Smooth muscle cell (in vitro differentiated cells): ENCODE measurements around the gene MUL1. TPM values are rescaled to one million over a fixed set of nuclear protein-coding genes. Genes with fewer than 3 reads are reported as not detected.

Source experiments
- DNase-seq: peaks from one replicate; lab custom pipeline; 2025; ENCODE audit not compliant: unreplicated experiment; lab: John Stamatoyannopoulos, UW
- H2AFZ ChIP-seq: fragments of 200-600 bp; sonication (generic); 2 replicates; pipeline ENCODE4 v1.6.0; 2016; ENCODE audit warnings: antibody characterized with exemption, low read depth, mild to moderate bottlenecking
- H3F3A ChIP-seq: fragments of 200-600 bp; sonication (generic); 2 replicates; pipeline ENCODE4 v1.6.0; 2017; ENCODE audit warnings: antibody characterized with exemption, low read depth
- H3K27ac ChIP-seq: fragments of 200-600 bp; sonication (generic); 2 replicates; pipeline ENCODE4 v1.5.1; 2016; ENCODE audit warnings: low read depth, mild to moderate bottlenecking
- H3K27me3 ChIP-seq: fragments of 200-600 bp; sonication (generic); 2 replicates; pipeline ENCODE4 v1.6.1; 2016; ENCODE audit warnings: low read depth, mild to moderate bottlenecking
- H3K36me3 ChIP-seq: fragments of 200-600 bp; sonication (generic); 2 replicates; pipeline ENCODE4 v1.5.1; 2016; ENCODE audit warnings: low read depth
- H3K4me1 ChIP-seq: fragments of 200-600 bp; sonication (generic); 2 replicates; pipeline ENCODE4 v1.5.1; 2016; ENCODE audit warnings: low read depth
- H3K4me2 ChIP-seq: fragments of 200-600 bp; sonication (generic); 2 replicates; pipeline ENCODE4 v1.6.0; 2016; ENCODE audit warnings: mild to moderate bottlenecking
- H3K4me3 ChIP-seq: fragments of 200-600 bp; sonication (generic); 2 replicates; pipeline ENCODE4 v1.5.1; 2016; ENCODE audit warnings: mild to moderate bottlenecking
- H3K79me2 ChIP-seq: fragments of 200-600 bp; sonication (generic); 2 replicates; pipeline ENCODE4 v1.6.0; 2016; ENCODE audit warnings: low read depth, mild to moderate bottlenecking
- H3K9ac ChIP-seq: fragments of 200-600 bp; sonication (generic); 2 replicates; pipeline ENCODE4 v1.6.0; 2016; ENCODE audit warnings: low read depth
- H3K9me3 ChIP-seq: fragments of 200-600 bp; sonication (generic); replicated peaks from 2 replicates; pipeline ENCODE4 v1.5.1; 2016; ENCODE audit warnings: low read depth
- H4K20me1 ChIP-seq: fragments of 200-600 bp; sonication (generic); 2 replicates; pipeline ENCODE4 v1.6.0; 2016; ENCODE audit warnings: low read depth
- WGBS: methylation state at CpG from one replicate; pipeline ENCODE4 v1.1.7; 2016; ENCODE audit warnings: low lambda C conversion rate; 5-methylcytosine and 5-hydroxymethylcytosine counted together
- polyA plus RNA-seq: library from polyadenylated mRNA; unstranded; fragments of >200 nt; fragmentation: Nextera tagmentation; extraction: Ambion mirVana; gene quantifications from 2 replicates; pipeline ENCODE4 v1.2.1, GENCODE V29; 2016
- total RNA-seq: library from RNA; depleted of rRNA; stranded (reverse); fragments of >200 nt; gene quantifications from 2 replicates; pipeline ENCODE4 v1.2.3, GENCODE V29; 2014
- TF ChIP-seq, protein P1 (sequence below): fragments of 200-600 bp; sonication (generic); IDR thresholded peaks from 2 replicates; pipeline ENCODE4 v1.5.1; 2017; ENCODE audit warnings: borderline replicate concordance, mild to moderate bottlenecking, antibody characterized with exemption; ENCODE audit not compliant: insufficient read depth, poor library complexity, severe bottlenecking

Gene MUL1
- total and polyA plus RNA-seq, 2 experiments from 2014 or later = 38.7 to 42.4 TPM

DNA sequence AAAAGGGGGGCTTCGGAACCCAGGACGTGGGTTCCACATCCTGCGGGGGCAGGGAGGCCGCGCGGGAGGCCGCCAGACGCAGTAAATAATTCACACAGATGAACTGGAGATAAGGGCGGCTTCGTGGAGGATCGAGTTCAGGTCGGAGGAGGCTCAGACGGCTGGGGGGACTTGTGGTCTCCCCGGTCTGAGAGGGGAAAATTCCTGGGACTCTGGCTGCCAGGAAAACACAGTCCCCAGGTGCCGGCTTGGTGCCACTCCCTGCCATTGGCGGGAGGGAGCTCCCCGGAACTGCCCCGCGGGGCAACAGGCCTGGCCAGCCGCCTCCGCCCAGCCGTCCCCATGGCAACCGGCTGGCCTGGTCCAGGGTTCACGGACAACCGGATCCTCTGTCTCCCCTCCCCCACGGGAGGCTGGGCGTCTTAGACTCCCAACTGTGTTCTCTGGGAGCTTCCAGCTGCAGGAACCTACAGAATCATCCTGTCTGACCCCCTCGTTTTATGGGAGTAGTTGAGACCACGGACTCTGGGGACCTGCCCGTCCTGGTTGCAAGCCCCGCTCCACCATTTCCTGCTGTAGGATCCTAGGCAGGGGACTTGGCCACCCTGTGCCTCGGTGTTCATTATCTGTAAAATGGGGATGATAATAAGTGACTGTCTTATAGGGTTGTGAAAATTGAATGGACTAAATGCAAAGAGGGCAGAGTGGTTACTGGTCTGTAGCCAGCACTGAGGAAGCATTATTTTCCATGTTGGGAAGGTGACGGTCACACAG is 31.5 kb downstream of the MUL1 start:
- TF ChIP-seq, protein P1, sequence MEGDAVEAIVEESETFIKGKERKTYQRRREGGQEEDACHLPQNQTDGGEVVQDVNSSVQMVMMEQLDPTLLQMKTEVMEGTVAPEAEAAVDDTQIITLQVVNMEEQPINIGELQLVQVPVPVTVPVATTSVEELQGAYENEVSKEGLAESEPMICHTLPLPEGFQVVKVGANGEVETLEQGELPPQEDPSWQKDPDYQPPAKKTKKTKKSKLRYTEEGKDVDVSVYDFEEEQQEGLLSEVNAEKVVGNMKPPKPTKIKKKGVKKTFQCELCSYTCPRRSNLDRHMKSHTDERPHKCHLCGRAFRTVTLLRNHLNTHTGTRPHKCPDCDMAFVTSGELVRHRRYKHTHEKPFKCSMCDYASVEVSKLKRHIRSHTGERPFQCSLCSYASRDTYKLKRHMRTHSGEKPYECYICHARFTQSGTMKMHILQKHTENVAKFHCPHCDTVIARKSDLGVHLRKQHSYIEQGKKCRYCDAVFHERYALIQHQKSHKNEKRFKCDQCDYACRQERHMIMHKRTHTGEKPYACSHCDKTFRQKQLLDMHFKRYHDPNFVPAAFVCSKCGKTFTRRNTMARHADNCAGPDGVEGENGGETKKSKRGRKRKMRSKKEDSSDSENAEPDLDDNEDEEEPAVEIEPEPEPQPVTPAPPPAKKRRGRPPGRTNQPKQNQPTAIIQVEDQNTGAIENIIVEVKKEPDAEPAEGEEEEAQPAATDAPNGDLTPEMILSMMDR = no peak
- Histone ChIP-seq H3K4me3 (peak overlapping the region; percentile 1), H3K79me2 (no peaks in the 10 kb centered on the region), H4K20me1 (no peaks in the 10 kb centered on the region), H3K27me3 (no peaks in the 10 kb centered on the region), H3K36me3 (no peaks in the 10 kb centered on the region), H3K4me1 (peaks cover 15% of the 10 kb centered on the region), H3K9me3 (no peaks in the 10 kb centered on the region), H3F3A (peaks cover 6% of the 10 kb centered on the region), H2AFZ (no peak overlapping the region), H3K27ac (no peak overlapping the region), H3K4me2 (peak overlapping the region; percentile 43), H3K9ac (no peak overlapping the region)
- DNase-seq = no peak
- 14% methylated on average over 33 of the region's 33 CpGs for WGBS

DNA sequence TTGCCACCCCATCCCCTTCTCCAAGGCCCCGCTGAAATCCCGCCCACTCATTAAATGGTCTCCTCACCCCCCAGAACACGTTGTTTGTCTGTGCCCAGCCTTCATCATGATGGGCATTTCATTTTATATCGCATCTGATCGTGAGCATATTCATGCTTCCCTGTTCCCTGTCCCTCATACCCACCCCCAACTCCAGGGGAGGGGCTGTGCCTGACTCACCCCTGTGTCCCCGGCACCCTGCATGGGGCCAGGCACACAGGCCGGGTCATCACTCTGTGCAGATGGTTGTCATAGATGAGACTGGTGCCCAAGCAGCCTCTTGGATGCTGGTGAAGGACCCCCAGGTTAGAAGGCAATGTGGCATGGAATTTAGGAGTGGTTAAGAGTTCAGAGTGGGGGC is 33.0 kb downstream of the MUL1 start:
- no peak overlapping the region for H3K4me2 ChIP-seq
- no peaks in the 10 kb centered on the region for H3K36me3 ChIP-seq
- 71% methylated on average over 7 of the region's 7 CpGs for WGBS
- H3K9me3 ChIP-seq = no peaks in the 10 kb centered on the region
- no peak overlapping the region for H3K27ac ChIP-seq
- no peaks in the 10 kb centered on the region for H4K20me1 ChIP-seq
- TF ChIP-seq, protein P1 = no peak
- no peak overlapping the region for H2AFZ ChIP-seq
- H3K27me3 ChIP-seq = no peaks in the 10 kb centered on the region
- H3K4me1 ChIP-seq = peaks cover 10% of the 10 kb centered on the region
- no peak overlapping the region for H3K9ac ChIP-seq
- no peak overlapping the region for H3K4me3 ChIP-seq
- no peak for DNase-seq
- no peaks in the 10 kb centered on the region for H3K79me2 ChIP-seq
- peaks cover 6% of the 10 kb centered on the region for H3F3A ChIP-seq

DNA sequence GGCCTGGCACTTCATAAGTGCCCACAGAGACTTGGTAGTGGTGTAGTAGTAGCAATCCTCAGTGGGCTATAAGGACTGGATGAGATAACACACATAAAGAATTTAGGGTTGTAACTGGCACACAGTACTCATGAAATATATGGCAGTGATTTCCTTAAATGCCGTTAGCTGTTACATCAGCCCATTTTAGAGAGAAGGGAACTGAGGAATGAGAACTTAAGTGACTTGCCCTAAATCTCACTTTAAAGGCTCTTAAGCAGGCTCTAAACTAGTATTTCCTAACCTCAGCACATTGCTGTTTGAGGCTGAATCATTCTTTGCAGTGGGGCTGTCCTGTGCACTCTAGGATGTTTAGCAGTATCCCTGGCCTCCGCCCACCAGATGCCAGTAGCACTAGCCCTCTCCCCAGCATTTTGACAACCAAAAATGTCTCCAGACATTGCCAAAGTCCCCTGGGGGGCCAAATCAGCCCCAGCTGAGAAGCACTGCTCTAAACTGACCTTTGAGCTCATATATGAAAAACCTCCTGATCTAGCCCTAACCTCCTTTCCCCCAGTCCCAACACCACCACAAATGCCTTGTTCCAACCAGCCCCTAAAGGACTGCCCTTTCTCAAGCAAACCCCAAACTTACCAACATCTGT is 33.5 kb downstream of the MUL1 start:
- H3K4me2 ChIP-seq = no peak overlapping the region
- H3K4me1 ChIP-seq = peaks cover 10% of the 10 kb centered on the region
- no peak overlapping the region for H3K9ac ChIP-seq
- H3K9me3 ChIP-seq = no peaks in the 10 kb centered on the region
- no peaks in the 10 kb centered on the region for H4K20me1 ChIP-seq
- no peak overlapping the region for H3K4me3 ChIP-seq
- H3K27me3 ChIP-seq = peaks cover 3% of the 10 kb centered on the region
- H2AFZ ChIP-seq = no peak overlapping the region
- WGBS = 78% methylated on average over 2 of the region's 2 CpGs
- H3K27ac ChIP-seq = no peak overlapping the region
- no peaks in the 10 kb centered on the region for H3K36me3 ChIP-seq
- DNase-seq = no peak
- TF ChIP-seq, protein P1 = no peak
- H3K79me2 ChIP-seq = no peaks in the 10 kb centered on the region
- peaks cover 6% of the 10 kb centered on the region for H3F3A ChIP-seq

GRCh38 chr1:20473894-20474293 is 34.1 kb downstream of the MUL1 start:
- Histone ChIP-seq H2AFZ (no peak overlapping the region), H3K27me3 (peaks cover 8% of the 10 kb centered on the region), H3K4me2 (no peak overlapping the region), H3K27ac (no peak overlapping the region), H3K4me3 (no peak overlapping the region), H3K36me3 (no peaks in the 10 kb centered on the region), H3F3A (peaks cover 6% of the 10 kb centered on the region), H3K79me2 (no peaks in the 10 kb centered on the region), H3K4me1 (peaks cover 10% of the 10 kb centered on the region), H4K20me1 (no peaks in the 10 kb centered on the region), H3K9me3 (no peaks in the 10 kb centered on the region), H3K9ac (no peak overlapping the region)
- DNase-seq = no peak
- WGBS = 91% methylated on average over 4 of the region's 4 CpGs
- TF ChIP-seq, protein P1 = no peak
